Measurements from ENCODE around the gene TAAR9. TPM values are rescaled to one million over a fixed set of nuclear protein-coding genes. Genes with fewer than 3 reads are reported as not detected.

The TAAR9 gene
- total RNA-seq, 1 experiment from 2014 or later, result not detected

DNA sequence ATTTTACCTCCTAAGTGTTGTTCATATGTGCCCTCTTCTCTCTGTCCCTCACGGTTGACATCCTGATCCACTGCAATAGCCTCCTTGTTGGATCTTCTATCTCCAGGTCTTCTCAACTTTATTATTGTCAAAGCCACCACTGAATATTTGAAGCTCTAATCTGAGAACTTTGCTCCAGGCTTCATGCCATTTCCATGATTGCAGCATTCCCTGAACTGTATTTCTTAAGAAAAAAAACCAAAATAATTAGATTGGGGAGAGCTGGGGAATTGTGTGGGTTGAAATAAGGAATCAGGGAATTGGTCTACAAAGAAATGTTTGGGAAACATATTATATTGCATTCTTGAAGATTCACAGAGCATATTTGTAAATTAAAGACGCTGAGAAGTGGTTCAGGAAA lies 22.7 kb upstream of the TAAR9 start:
- no peak for DNase-seq (ENCODE audit: low read depth, low spot score)
- no TSS peak for BruUV-seq (replicated peaks)
- POLR2A ChIA-PET, result no interaction called here
- no peak overlapping the region for H2AFZ ChIP-seq (ENCODE audit: low read depth, low read length, poor library complexity, severe bottlenecking)
- H3K36me3 ChIP-seq (ENCODE audit: control insufficient read depth in 1 of 2, insufficient read depth in 2 of 2, low read length in 2 of 2), result no peaks in the 10 kb centered on the region
- peaks cover 6 to 18% of the 10 kb centered on the region in 2 experiments for H3K4me1 ChIP-seq (ENCODE audit: control insufficient read depth in 1 of 2, insufficient read depth in 2 of 2, low read length in 2 of 2)
- RAD21 ChIA-PET (ENCODE audit: low non-redundant PET in 1 of 2, low total read pairs in 2 of 2, uncharacterized antibody in 2 of 2, unreplicated experiment in 2 of 2), result no interaction called here
- H3K9me3 ChIP-seq (ENCODE audit: control insufficient read depth in 1 of 2, insufficient read depth in 1 of 2, low read depth in 1 of 2, low read length in 2 of 2), result no peaks in the 10 kb centered on the region
- ATAC-seq, result no peak
- H4K20me1 ChIP-seq (ENCODE audit: insufficient read depth), result no peaks in the 10 kb centered on the region
- H3K9me2 ChIP-seq (ENCODE audit: insufficient read depth), result no peaks in the 10 kb centered on the region
- H3K9ac ChIP-seq (ENCODE audit: low read length), result no peak overlapping the region
- CTCF ChIA-PET, result no interaction called here
- H3K79me2 ChIP-seq (ENCODE audit: insufficient read depth, low read length), result peaks cover 21% of the 10 kb centered on the region
- no peaks in the 10 kb centered on the region for H3K27me3 ChIP-seq (ENCODE audit: insufficient read depth, low read length)
- no peak overlapping the region for H3K4me3 ChIP-seq (replicated peaks in 1 of 2; ENCODE audit: low read depth in 1 of 2, low read length in 2 of 2)
- intact Hi-C loops (cut with micrococcal nuclease), result no loop called here
- TF ChIP-seq JUND (IDR thresholded peaks at IDR 0.05) (no peak), EZH2 (IDR thresholded peaks at IDR 0.05) (no peak), YY1 (IDR thresholded peaks at IDR 0.05; ENCODE audit: extremely low read depth, insufficient replicate concordance, low read depth, low read length) (no peak), POLR2AphosphoS5 (IDR thresholded peaks at IDR 0.05; ENCODE audit: low read depth, low read length) (no peak), ZFX (IDR thresholded peaks at IDR 0.05) (no peak), TCF7L2 (IDR thresholded peaks at IDR 0.05; ENCODE audit: borderline replicate concordance, extremely low read depth, insufficient read depth, insufficient read length) (no peak), EGR1 (IDR thresholded peaks at IDR 0.05; ENCODE audit: low read depth) (no peak), CBX3 (IDR thresholded peaks at IDR 0.05; ENCODE audit: low read depth) (no peak)
- no peak overlapping the region for H3K4me2 ChIP-seq (ENCODE audit: low read length)
- H3K27ac ChIP-seq (ENCODE audit: low read depth, low read length), result no peak overlapping the region

DNA sequence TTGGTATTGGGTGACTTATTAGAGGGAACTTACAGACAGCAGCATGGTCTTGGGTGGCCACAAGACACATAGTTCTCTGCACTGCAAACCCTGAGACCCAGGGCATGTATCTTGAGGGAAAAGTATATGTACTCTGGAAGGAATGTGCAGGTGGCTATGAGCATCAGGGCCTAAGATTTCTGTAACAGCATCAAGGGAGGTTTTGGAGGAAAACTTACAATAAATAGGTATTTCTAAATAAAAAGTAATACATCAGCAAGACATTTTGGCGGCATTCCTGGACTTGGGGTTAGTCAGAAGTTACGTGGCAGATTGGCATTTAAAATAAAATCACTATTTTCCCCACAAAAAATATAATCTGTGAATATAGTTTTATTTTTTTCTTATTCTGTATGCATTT lies 17.1 kb upstream of the TAAR9 start:
- peaks cover 4% of the 10 kb centered on the region; the same call in 1 of the 2 replicates for H3K27me3 ChIP-seq (ENCODE audit: insufficient read depth, low read length)
- no peak for TF ChIP-seq EZH2phosphoT487 (IDR thresholded peaks at IDR 0.05; ENCODE audit: borderline replicate concordance)
- TF ChIP-seq CBX3 (IDR thresholded peaks at IDR 0.05; ENCODE audit: low read depth), result no peak
- TF ChIP-seq TCF7L2 (IDR thresholded peaks at IDR 0.05; ENCODE audit: borderline replicate concordance, extremely low read depth, insufficient read depth, insufficient read length), result no peak
- TF ChIP-seq ZFX (IDR thresholded peaks at IDR 0.05), result no peak
- no peak for TF ChIP-seq POLR2AphosphoS5 (IDR thresholded peaks at IDR 0.05; ENCODE audit: low read depth, low read length)
- TF ChIP-seq SRF (IDR thresholded peaks at IDR 0.05; ENCODE audit: low read depth), result no peak
- TF ChIP-seq, protein P1, sequence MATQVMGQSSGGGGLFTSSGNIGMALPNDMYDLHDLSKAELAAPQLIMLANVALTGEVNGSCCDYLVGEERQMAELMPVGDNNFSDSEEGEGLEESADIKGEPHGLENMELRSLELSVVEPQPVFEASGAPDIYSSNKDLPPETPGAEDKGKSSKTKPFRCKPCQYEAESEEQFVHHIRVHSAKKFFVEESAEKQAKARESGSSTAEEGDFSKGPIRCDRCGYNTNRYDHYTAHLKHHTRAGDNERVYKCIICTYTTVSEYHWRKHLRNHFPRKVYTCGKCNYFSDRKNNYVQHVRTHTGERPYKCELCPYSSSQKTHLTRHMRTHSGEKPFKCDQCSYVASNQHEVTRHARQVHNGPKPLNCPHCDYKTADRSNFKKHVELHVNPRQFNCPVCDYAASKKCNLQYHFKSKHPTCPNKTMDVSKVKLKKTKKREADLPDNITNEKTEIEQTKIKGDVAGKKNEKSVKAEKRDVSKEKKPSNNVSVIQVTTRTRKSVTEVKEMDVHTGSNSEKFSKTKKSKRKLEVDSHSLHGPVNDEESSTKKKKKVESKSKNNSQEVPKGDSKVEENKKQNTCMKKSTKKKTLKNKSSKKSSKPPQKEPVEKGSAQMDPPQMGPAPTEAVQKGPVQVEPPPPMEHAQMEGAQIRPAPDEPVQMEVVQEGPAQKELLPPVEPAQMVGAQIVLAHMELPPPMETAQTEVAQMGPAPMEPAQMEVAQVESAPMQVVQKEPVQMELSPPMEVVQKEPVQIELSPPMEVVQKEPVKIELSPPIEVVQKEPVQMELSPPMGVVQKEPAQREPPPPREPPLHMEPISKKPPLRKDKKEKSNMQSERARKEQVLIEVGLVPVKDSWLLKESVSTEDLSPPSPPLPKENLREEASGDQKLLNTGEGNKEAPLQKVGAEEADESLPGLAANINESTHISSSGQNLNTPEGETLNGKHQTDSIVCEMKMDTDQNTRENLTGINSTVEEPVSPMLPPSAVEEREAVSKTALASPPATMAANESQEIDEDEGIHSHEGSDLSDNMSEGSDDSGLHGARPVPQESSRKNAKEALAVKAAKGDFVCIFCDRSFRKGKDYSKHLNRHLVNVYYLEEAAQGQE (IDR thresholded peaks at IDR 0.05; ENCODE audit: low read depth), result no peak
- no peak for TF ChIP-seq SP1 (IDR thresholded peaks at IDR 0.05; ENCODE audit: low read depth)
- TF ChIP-seq, protein P2, sequence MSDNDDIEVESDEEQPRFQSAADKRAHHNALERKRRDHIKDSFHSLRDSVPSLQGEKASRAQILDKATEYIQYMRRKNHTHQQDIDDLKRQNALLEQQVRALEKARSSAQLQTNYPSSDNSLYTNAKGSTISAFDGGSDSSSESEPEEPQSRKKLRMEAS (IDR thresholded peaks at IDR 0.05), result no peak
- TF ChIP-seq SIN3A (IDR thresholded peaks at IDR 0.05; ENCODE audit: low read depth), result no peak
- no peak overlapping the region for H2AFZ ChIP-seq (ENCODE audit: low read depth, low read length, poor library complexity, severe bottlenecking)
- no peak overlapping the region for H3K4me3 ChIP-seq (replicated peaks in 1 of 2; ENCODE audit: low read depth in 1 of 2, low read length in 2 of 2)
- H3K4me2 ChIP-seq (ENCODE audit: low read length), result no peak overlapping the region
- DNase-seq (ENCODE audit: low read depth, low spot score), result no peak
- H3K79me2 ChIP-seq (ENCODE audit: insufficient read depth, low read length), result no peaks in the 10 kb centered on the region
- no peaks in the 10 kb centered on the region for H3K9me2 ChIP-seq (ENCODE audit: insufficient read depth)
- peaks cover 0 to under 1% of the 10 kb centered on the region in 2 experiments; a peak in 2 of 4 replicates for H3K4me1 ChIP-seq (ENCODE audit: control insufficient read depth in 1 of 2, insufficient read depth in 2 of 2, low read length in 2 of 2)
- ChIA-PET CTCF (no interaction called here), POLR2A (no interaction called here), RAD21 (ENCODE audit: low non-redundant PET in 1 of 2, low total read pairs in 2 of 2, uncharacterized antibody in 2 of 2, unreplicated experiment in 2 of 2) (no interaction called here)
- no peaks in the 10 kb centered on the region for H4K20me1 ChIP-seq (ENCODE audit: insufficient read depth)
- H3K36me3 ChIP-seq (ENCODE audit: control insufficient read depth in 1 of 2, insufficient read depth in 2 of 2, low read length in 2 of 2), result no peaks in the 10 kb centered on the region
- ATAC-seq, result no peak
- H3K9me3 ChIP-seq (ENCODE audit: control insufficient read depth in 1 of 2, insufficient read depth in 1 of 2, low read depth in 1 of 2, low read length in 2 of 2), result no peaks in the 10 kb centered on the region
- no TSS peak for BruUV-seq (replicated peaks)
- H3K9ac ChIP-seq (ENCODE audit: low read length), result no peak overlapping the region
- H3K27ac ChIP-seq (ENCODE audit: low read depth, low read length), result no peak overlapping the region
- intact Hi-C loops (cut with micrococcal nuclease), result no loop called here
